Measurements from ENCODE around the gene PROCA1. TPM values are rescaled to one million over a fixed set of nuclear protein-coding genes. Genes with fewer than 3 reads are reported as not detected.
A peak's percentile ranks its signal among the peaks of the same experiment; 100 is the strongest.
"Not testable (repeated sequence)": the region's sequence is repeated elsewhere in the genome, so short reads cannot be mapped to it uniquely, and the experiment has no call there.

Gene PROCA1
- total RNA-seq, 2 donors from 2014 or later = 4.8 to 6.3 TPM

DNA sequence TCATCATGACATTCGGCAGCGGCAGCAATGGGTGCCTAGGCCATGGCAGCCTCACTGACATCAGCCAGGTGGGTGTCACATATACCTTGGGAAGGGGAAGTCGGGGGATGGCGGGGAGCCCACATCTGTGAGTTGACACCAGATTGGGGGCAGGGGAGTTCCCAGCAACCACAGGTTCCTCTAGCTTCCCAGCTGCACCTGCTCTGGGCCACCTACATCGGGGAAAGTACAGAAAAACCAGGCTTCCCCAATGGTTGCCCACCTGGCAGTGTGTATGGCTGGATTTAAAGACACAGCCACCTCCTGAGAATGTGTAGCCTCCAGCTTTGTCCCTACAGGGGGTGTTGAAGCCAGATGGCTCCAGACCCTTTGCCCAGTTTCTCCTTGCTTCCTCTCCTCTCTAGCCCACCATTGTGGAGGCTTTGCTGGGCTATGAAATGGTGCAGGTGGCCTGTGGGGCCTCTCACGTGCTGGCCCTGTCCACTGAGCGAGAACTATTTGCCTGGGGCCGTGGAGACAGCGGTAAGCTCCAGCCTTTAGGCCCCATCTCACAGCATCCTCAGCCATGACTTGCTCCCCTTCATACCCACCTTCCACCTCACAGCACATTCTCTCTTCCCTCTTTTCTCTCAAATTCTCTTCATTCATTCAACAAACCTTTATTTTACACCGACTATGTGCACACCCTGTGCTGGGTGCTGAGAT, 27.1 kb upstream of the PROCA1 start:
- Mint-ChIP-seq H3K4me1 (peaks cover 16% of the 10 kb centered on the region), H3K27ac (peak overlapping the region; percentile 95), H3K36me3 (ENCODE audit: low read depth) (peaks cover 2% of the 10 kb centered on the region), H3K4me3 (no peak overlapping the region), H3K27me3 (no peaks in the 10 kb centered on the region)
- ATAC-seq = peak; percentile 93
- H3K9me3 ChIP-seq (ENCODE audit: control insufficient read depth, low read length, poor library complexity, severe bottlenecking) = no peaks in the 10 kb centered on the region
- peak in 2 of 3 donors; percentile 56 to 61 for DNase-seq

DNA sequence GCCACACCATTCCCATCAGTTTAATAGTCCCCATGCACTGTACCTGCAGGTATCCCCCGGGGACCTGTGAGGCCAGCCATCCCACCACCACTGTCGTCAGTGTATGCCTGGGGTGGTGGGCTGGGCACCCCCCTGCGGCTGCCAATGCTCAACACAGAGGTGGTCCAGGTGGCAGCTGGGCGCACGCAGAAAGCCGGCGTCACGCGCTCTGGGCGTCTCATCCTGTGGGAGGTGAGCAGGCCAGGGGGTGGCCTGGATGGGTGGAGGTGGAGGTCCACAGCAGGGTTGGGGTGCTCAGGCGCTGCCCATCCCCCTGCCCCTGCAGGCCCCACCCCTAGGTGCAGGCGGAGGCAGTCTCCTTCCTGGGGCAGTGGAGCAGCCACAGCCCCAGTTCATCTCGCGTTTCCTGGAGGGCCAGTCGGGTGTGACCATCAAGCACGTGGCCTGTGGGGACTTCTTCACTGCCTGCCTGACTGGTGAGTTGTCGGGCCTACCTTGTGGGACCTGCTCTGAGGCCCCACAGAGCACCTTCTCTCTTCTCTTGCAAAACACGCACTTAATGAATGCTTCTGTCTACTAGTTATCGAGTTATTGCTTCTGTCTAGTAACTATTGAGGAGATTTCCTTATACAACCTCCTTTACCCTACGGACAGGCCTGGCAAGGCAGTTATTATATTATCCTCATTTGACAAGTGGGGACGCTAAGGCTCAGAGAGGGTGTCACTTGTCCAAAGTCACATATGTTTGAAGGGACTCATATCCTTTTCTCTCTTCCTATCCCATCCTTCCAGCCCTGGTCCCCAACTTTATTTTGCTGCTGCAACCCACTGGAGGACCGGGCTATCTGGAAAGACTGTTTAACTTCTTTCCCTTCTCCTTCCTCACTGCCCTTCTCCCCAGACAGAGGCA, 26.3 kb upstream of the PROCA1 start:
- peak; percentile 22 for ATAC-seq
- peaks cover 16% of the 10 kb centered on the region for H3K4me1 Mint-ChIP-seq
- H3K4me3 Mint-ChIP-seq = no peak overlapping the region

DNA sequence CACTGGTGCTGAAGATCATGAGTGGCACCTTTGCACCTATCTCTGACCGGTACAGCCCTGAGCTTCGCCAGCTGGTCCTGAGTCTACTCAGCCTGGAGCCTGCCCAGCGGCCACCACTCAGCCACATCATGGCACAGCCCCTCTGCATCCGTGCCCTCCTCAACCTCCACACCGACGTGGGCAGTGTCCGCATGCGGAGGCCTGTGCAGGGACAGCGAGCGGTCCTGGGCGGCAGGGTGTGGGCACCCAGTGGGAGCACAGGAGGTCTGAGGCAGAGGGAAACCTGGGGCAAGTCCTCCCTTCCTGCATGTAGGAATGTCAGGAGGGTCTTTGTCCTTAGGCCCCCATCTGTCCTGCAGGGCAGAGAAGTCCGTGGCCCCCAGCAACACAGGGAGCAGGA, 25.6 kb upstream of the PROCA1 start:
- Mint-ChIP-seq H3K4me3 (no peak overlapping the region), H3K27ac (no peak overlapping the region), H3K27me3 (no peaks in the 10 kb centered on the region), H3K36me3 (ENCODE audit: low read depth) (peaks cover 2% of the 10 kb centered on the region), H3K4me1 (peaks cover 16% of the 10 kb centered on the region)
- H3K9me3 ChIP-seq (ENCODE audit: control insufficient read depth, low read length, poor library complexity, severe bottlenecking) = no peaks in the 10 kb centered on the region
- no peak for DNase-seq
- no peak for ATAC-seq

More for the DNA sequence above, 26.3 kb upstream of the PROCA1 start:
- Mint-ChIP-seq H3K36me3 (ENCODE audit: low read depth) (peaks cover 2% of the 10 kb centered on the region), H3K27ac (peak overlapping the region; percentile 95), H3K27me3 (no peaks in the 10 kb centered on the region)
- DNase-seq = no peak
- H3K9me3 ChIP-seq (ENCODE audit: control insufficient read depth, low read length, poor library complexity, severe bottlenecking) = no peaks in the 10 kb centered on the region

DNA sequence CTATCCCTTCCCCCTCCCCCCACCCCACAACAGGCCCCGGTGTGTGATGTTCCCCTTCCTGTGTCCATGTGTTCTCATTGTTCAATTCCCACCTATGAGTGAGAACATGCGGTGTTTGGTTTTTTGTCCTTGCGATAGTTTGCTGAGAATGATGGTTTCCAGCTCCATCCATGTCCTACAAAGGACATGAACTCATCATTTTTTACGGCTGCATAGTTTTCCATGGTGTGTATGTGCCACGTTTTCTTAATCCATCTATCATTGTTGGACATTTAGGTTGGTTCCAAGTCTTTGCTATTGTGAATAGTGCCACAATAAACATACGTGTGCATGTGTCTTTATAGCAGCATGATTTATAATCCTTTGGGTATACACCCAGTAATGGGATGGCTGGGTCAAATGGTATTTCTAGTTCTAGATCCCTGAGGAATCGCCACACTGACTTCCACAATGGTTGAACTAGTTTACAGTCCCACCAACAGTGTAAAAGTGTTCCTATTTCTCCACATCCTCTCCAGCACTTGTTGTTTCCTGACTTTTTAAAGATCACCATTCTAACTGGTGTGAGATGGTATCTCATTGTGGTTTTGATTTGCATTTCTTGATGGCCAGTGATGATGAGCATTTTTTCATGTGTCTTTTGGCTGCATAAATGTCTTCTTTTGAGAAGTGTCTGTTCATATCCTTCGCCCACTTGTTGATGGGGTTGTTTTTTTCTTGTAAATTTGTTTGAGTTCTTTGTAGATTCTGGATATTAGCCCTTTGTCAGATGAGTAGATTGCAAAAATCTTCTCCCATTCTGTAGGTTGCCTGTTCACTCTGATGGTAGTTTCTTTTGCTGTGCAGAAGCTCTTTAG, 24.5 kb upstream of the PROCA1 start:
- H3K36me3 Mint-ChIP-seq (ENCODE audit: low read depth); H3K4me3 Mint-ChIP-seq; H3K9me3 ChIP-seq (ENCODE audit: control insufficient read depth, low read length, poor library complexity, severe bottlenecking); ATAC-seq; DNase-seq; H3K27ac Mint-ChIP-seq; H3K27me3 Mint-ChIP-seq: not testable (repeated sequence)
- peaks cover 16% of the 10 kb centered on the region for H3K4me1 Mint-ChIP-seq

DNA sequence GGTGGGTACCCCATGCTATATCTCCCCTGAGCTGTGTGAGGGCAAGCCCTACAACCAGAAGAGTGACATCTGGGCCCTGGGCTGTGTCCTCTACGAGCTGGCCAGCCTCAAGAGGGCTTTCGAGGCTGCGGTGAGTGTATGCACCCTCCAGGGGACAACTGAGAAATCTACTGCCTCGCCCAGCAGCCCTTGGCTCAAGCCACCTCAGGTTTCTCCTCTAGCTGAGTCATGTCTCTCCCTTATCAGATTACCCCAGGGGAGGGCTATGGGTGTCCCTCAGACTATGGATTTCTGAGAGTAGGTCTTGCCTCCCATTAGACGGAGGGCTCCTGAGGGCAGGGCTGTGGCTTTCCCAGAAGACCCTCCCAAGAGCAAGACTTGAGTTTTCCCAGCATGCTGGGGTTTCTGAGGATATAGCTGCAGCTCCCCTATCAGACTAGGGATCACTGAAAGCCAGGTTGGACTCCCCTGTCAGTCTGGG, 23.6 kb upstream of the PROCA1 start:
- peaks cover 4% of the 10 kb centered on the region for H3K36me3 Mint-ChIP-seq (ENCODE audit: low read depth)
- no peak for ATAC-seq
- no peak for DNase-seq
- no peak overlapping the region for H3K4me3 Mint-ChIP-seq
- H3K27me3 Mint-ChIP-seq = no peaks in the 10 kb centered on the region
- H3K4me1 Mint-ChIP-seq = peaks cover 16% of the 10 kb centered on the region
- no peaks in the 10 kb centered on the region for H3K9me3 ChIP-seq (ENCODE audit: control insufficient read depth, low read length, poor library complexity, severe bottlenecking)
- no peak overlapping the region for H3K27ac Mint-ChIP-seq

DNA sequence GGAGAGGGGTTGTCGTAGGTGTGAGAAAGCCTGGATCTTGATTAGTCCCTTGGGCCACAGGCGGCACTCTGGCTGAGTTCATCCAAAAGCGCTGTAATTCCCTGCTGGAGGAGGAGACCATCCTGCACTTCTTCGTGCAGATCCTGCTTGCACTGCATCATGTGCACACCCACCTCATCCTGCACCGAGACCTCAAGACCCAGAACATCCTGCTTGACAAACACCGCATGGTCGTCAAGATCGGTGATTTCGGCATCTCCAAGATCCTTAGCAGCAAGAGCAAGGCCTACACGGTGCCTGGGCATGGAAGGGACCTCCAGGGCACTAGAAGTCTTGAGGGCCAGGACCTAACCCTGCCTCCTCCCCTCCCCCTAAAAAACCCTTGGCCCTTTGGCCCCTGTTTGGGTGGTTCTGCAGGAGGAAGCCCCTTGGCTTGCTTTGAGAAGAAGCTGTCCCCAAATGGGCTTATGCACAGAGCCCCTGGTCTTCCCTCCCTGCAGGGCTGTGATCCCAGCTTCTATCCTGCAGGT, 23.1 kb upstream of the PROCA1 start:
- DNase-seq = no peak
- no peak overlapping the region for H3K27ac Mint-ChIP-seq
- no peak for ATAC-seq
- no peak overlapping the region for H3K4me3 Mint-ChIP-seq
- peaks cover 17% of the 10 kb centered on the region for H3K4me1 Mint-ChIP-seq
- no peaks in the 10 kb centered on the region for H3K9me3 ChIP-seq (ENCODE audit: control insufficient read depth, low read length, poor library complexity, severe bottlenecking)
- peaks cover 4% of the 10 kb centered on the region for H3K36me3 Mint-ChIP-seq (ENCODE audit: low read depth)
- H3K27me3 Mint-ChIP-seq = no peaks in the 10 kb centered on the region

DNA sequence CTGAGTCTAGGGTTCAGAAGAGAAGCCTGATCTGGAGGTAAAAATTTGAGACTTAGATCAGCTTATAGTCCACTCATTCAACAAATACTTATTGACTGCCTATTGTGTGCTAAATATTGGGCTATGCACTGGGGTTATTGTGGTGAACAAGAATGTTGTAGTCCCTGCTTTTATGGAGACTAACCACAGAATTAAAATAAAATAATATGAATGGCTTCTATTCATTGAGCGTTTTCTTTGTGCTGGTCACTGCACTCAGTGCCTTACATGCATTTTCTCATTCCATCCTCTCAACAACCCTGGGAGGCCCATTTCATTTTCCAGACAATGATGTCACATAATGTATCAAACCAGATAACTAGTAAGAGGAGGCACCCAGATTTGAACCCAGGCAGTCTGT, 21.7 kb upstream of the PROCA1 start:
- H3K27ac Mint-ChIP-seq = no peak overlapping the region

DNA sequence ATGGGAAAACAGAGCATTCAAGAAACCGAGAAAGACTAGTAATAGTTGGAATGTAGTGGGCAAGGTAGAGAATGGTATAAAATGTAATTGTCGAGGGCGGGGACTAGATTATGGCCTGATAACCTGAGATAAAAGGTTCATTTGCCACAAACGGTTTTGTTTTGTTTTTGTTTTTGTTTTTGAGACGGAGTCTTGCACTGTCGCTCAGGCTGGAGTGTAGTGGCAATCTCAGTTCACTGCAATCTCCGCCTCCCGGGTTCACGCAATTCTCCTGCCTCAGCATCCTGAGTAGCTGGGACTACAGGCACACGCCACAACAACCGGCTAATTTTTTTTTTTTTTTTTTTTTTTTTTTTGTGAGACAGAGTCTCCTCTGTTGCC, 18.3 kb upstream of the PROCA1 start:
- H3K36me3 Mint-ChIP-seq (ENCODE audit: low read depth) = peaks cover 2% of the 10 kb centered on the region
- H3K4me3 Mint-ChIP-seq = no peak overlapping the region
- H3K27ac Mint-ChIP-seq = no peak overlapping the region
- DNase-seq (no peak), ATAC-seq (no peak)
- H3K27me3 Mint-ChIP-seq = no peaks in the 10 kb centered on the region
- peaks cover 33% of the 10 kb centered on the region for H3K4me1 Mint-ChIP-seq
- H3K9me3 ChIP-seq (ENCODE audit: control insufficient read depth, low read length, poor library complexity, severe bottlenecking) = no peaks in the 10 kb centered on the region

More for the DNA sequence above, 21.7 kb upstream of the PROCA1 start:
- Mint-ChIP-seq H3K4me3 (no peak overlapping the region), H3K4me1 (peaks cover 17% of the 10 kb centered on the region), H3K36me3 (ENCODE audit: low read depth) (peaks cover 2% of the 10 kb centered on the region), H3K27me3 (no peaks in the 10 kb centered on the region)
- ATAC-seq (no peak), DNase-seq (no peak)
- no peaks in the 10 kb centered on the region for H3K9me3 ChIP-seq (ENCODE audit: control insufficient read depth, low read length, poor library complexity, severe bottlenecking)

DNA sequence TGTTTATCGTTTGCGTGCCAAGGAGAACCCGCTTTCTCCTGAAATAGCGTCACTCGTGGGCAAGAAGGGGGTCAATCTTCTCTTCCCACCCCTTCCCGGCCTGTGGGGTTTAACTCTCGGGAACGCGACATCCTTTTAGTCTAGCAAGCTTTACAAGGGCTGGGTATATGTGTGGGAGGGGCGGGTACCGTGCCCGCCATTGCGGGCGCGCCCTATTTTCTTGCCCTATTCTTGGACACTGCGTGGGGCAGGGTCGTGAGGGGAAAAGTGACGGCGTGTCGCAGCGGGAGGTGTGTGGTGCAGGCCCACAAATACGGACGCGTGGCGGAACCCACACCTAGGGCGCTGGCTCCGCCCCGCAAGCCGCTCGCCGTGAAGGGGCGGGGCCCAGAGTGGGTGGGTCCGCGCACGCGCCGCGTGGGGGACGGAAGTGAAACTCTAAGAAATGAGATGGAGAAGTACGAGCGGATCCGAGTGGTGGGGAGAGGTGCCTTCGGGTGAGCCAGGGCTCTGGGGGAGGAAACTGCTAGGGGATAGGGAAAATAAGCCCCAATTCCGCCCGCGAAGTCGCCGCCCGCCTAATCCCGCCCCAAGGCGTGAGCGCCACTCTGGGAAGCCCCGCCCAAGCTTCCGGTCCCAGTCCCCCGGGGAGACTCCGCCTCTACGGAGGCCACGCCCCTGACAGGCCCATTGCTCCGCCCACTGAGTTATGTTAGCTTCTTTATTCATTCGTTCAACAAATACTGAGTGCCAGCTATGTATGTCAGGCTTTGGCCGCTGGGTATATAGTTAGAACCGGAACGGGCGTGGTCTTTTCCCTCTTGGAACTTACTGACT, 16.9 kb upstream of the PROCA1 start, which contains the start of gene NEK8:
Gene NEK8 (plus strand): TSS at position 425 of the 837 bp plus-strand sequence. CDS start 26 bp downstream, at position 451.
- peak within 1 kb of the TSS; percentile 97 for H3K4me3 Mint-ChIP-seq
- peaks cover 3% of the 10 kb centered on the region for H3K9me3 ChIP-seq (ENCODE audit: control insufficient read depth, low read length, poor library complexity, severe bottlenecking)
- peaks cover 42% of the 10 kb centered on the region for H3K4me1 Mint-ChIP-seq
- peaks cover 5% of the 10 kb centered on the region for H3K36me3 Mint-ChIP-seq (ENCODE audit: low read depth)
- peak; percentile 74 for ATAC-seq
- DNase-seq = peak; percentile 94 to 97 (median 96)
- H3K27ac Mint-ChIP-seq = peak within 1 kb of the TSS; percentile 100
- no peaks in the 10 kb centered on the region for H3K27me3 Mint-ChIP-seq

DNA sequence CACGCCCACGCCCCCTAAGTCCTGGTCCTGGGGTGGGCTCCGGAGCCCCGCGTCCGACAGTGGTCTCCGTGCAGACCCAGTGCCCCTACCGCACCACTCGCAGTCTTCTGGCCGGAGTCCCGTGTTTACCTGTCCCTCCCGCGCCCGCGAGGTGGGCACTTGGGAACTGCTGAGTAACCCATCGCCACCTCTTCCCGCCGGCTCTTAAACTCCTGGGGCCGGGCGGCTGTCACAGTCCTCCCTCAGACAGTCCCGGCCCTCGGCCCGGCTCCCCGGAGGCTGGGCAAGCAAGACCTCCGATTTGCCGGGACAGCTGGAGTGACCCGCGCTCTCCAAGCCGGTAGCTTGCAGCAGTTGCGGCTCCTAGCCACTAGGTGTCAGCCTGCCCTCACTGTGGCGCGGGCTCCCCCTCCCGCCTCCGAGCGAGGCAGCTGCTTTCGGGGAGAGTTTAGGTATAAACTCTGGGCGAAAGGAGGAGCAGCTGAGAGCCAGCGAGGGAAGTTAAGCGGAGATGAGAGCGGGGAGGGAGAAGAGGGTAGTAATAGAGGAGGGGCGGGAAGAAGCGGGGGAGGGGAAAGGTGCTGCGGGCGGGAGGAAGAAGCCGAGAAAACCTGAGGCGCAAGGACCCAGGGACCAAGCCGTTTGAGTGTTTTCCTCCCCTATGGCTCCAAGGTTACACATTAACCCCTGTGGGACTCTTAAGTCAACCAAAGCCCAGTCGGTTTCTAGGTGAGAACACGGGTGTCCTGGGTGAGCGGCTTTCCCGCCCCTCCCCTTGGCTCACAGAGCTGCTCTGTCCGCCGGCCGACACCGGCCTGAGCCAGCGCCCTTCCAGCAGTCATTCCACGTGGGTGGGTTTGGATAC, 15.2 kb upstream of the PROCA1 start:
- ATAC-seq = peak; percentile 44
- peak overlapping the region; percentile 97 for H3K4me3 Mint-ChIP-seq
- H3K36me3 Mint-ChIP-seq (ENCODE audit: low read depth) = peaks cover 3% of the 10 kb centered on the region

DNA sequence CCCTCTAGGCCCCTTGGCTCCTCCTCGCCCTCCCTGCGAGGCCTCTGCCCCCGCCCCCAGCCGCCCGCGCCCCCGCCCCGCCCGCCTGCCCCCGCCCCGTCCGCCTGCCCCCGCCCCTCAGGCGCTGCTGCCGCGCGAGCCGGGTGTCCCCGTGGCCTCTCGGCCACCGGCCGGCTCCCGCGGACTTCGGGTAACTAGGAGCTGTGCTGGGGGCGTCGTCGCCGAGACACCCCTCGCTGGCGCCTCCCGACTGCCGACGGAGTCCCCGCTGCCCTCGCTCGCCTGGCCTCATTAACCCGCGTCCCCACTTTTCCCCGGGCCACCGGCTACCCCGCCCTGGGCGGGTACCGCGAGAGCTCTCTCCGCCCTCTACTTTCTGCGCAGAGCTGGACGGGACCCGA, 14.5 kb upstream of the PROCA1 start, which contains the start of gene TLCD1:
Gene TLCD1 (minus strand): TSS at position 8 of the 401 bp plus-strand sequence. CDS start 136 bp downstream, outside the sequence.
- peak within 1 kb of the TSS; percentile 97 for H3K4me3 Mint-ChIP-seq
- peak; percentile 31 for ATAC-seq

More for the DNA sequence above, 15.2 kb upstream of the PROCA1 start:
- H3K27me3 Mint-ChIP-seq = no peaks in the 10 kb centered on the region
- H3K27ac Mint-ChIP-seq = peak overlapping the region; percentile 100
- H3K4me1 Mint-ChIP-seq = peaks cover 50% of the 10 kb centered on the region
- peak; percentile 80 to 91 (median 85) for DNase-seq
- H3K9me3 ChIP-seq (ENCODE audit: control insufficient read depth, low read length, poor library complexity, severe bottlenecking) = peaks cover 3% of the 10 kb centered on the region

More for the DNA sequence above, 14.5 kb upstream of the PROCA1 start, which contains the start of gene TLCD1:
- Mint-ChIP-seq H3K4me1 (peaks cover 53% of the 10 kb centered on the region), H3K27me3 (no peaks in the 10 kb centered on the region), H3K27ac (peak within 1 kb of the TSS; percentile 100), H3K36me3 (ENCODE audit: low read depth) (peaks cover 3% of the 10 kb centered on the region)
- peaks cover 3% of the 10 kb centered on the region for H3K9me3 ChIP-seq (ENCODE audit: control insufficient read depth, low read length, poor library complexity, severe bottlenecking)
- peak; percentile 39 to 68 (median 65) for DNase-seq

All from T-helper 17 cell (primary cell).